Ishikawa (cell line): ENCODE results near the gene LCNL1.

Experiments
- CEBPB ChIP-seq: IDR thresholded peaks from 2 replicates; pipeline ENCODE4 v1.6.1; 2012
- EGR1 ChIP-seq: IDR thresholded peaks from 2 replicates; pipeline ENCODE4 v1.6.1; 2012
- EP300 ChIP-seq: IDR thresholded peaks from 2 replicates; pipeline ENCODE4 v1.6.1; 2012; ENCODE audit warnings: borderline replicate concordance
- MAX ChIP-seq: IDR thresholded peaks from 2 replicates; pipeline ENCODE4 v1.6.1; 2012
- RAD21 ChIP-seq: IDR thresholded peaks from 2 replicates; pipeline ENCODE4 v1.6.1; 2012; ENCODE audit warnings: low read depth
- TAF1 ChIP-seq: IDR thresholded peaks from 2 replicates; pipeline ENCODE4 v1.6.1; 2012; ENCODE audit warnings: low read depth, mild to moderate bottlenecking
- USF1 ChIP-seq: IDR thresholded peaks from 2 replicates; pipeline ENCODE4 v1.6.1; 2012
- YY1 ChIP-seq: IDR thresholded peaks from 2 replicates; pipeline ENCODE4 v1.6.1; 2012; ENCODE audit warnings: low read depth
- ZBTB7A ChIP-seq: IDR thresholded peaks from 2 replicates; pipeline ENCODE4 v1.6.1; 2012; ENCODE audit warnings: low read depth
- TF ChIP-seq, protein P1 (sequence below): IDR thresholded peaks from 2 replicates; pipeline ENCODE4 v1.6.1; 2012; ENCODE audit warnings: low read depth, mild to moderate bottlenecking

- TF ChIP-seq CEBPB: no peak
- TF ChIP-seq EGR1: no peak
- no peak for TF ChIP-seq TAF1
- TF ChIP-seq RAD21: peak; percentile 82
- TF ChIP-seq USF1: no peak
- TF ChIP-seq, protein P1, sequence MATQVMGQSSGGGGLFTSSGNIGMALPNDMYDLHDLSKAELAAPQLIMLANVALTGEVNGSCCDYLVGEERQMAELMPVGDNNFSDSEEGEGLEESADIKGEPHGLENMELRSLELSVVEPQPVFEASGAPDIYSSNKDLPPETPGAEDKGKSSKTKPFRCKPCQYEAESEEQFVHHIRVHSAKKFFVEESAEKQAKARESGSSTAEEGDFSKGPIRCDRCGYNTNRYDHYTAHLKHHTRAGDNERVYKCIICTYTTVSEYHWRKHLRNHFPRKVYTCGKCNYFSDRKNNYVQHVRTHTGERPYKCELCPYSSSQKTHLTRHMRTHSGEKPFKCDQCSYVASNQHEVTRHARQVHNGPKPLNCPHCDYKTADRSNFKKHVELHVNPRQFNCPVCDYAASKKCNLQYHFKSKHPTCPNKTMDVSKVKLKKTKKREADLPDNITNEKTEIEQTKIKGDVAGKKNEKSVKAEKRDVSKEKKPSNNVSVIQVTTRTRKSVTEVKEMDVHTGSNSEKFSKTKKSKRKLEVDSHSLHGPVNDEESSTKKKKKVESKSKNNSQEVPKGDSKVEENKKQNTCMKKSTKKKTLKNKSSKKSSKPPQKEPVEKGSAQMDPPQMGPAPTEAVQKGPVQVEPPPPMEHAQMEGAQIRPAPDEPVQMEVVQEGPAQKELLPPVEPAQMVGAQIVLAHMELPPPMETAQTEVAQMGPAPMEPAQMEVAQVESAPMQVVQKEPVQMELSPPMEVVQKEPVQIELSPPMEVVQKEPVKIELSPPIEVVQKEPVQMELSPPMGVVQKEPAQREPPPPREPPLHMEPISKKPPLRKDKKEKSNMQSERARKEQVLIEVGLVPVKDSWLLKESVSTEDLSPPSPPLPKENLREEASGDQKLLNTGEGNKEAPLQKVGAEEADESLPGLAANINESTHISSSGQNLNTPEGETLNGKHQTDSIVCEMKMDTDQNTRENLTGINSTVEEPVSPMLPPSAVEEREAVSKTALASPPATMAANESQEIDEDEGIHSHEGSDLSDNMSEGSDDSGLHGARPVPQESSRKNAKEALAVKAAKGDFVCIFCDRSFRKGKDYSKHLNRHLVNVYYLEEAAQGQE: no peak
- TF ChIP-seq EP300: no peak
- TF ChIP-seq YY1: no peak
- no peak for TF ChIP-seq MAX
- peak; percentile 79 for TF ChIP-seq ZBTB7A
These were observed 34.8 kb upstream of the LCNL1 start for GRCh38 chr9:136947955-136948510.
